DND-41 (cell line): ENCODE results near the gene EGR4.

ENCODE experiments used
- ATAC-seq: fragments of 200-7000 bp; cut with Tn5 transposase; 3 replicates; pipeline ENCODE4 v1.9.1; 2021; ENCODE audit warnings: low read depth; ENCODE audit not compliant: insufficient read depth
- DNase-seq: peaks from one replicate; pipeline ENCODE4 v3.0.0-alpha.2; 2020
- H2AFZ ChIP-seq: 2 replicates; pipeline ENCODE4 v1.6.0; 2012; ENCODE audit warnings: low read depth, low read length
- H3K27ac ChIP-seq: 2 replicates; pipeline ENCODE4 v1.5.1; 2012; ENCODE audit warnings: low read length, inconsistent platforms
- H3K27me3 ChIP-seq: fragments of 200-600 bp; sonication (generic); 2 replicates; pipeline ENCODE4 v1.6.0; 2012; ENCODE audit warnings: low read length, mild to moderate bottlenecking, inconsistent platforms; ENCODE audit not compliant: insufficient read depth, poor library complexity
- H3K36me3 ChIP-seq: 2 replicates; pipeline ENCODE4 v1.5.1; 2012; ENCODE audit warnings: low read length, inconsistent platforms; ENCODE audit not compliant: insufficient read depth
- H3K4me1 ChIP-seq: 2 replicates; pipeline ENCODE4 v1.5.1; 2012; ENCODE audit warnings: mild to moderate bottlenecking, low read length; ENCODE audit not compliant: insufficient read depth
- H3K4me2 ChIP-seq: 2 replicates; pipeline ENCODE4 v1.6.0; 2012; ENCODE audit warnings: mild to moderate bottlenecking, moderate library complexity, low read length, inconsistent platforms; ENCODE audit not compliant: insufficient read depth
- H3K4me3 ChIP-seq, 2 experiments: fragments of 200-600 bp in 1 of 2; shearing (Covaris generic) in 1 of 2; 2 replicates each; pipeline ENCODE4 v1.5.1; 2012 to 2016; ENCODE audit warnings: inconsistent platforms in 2 of 2, low read length in 2 of 2, mild to moderate bottlenecking in 2 of 2, low read depth in 1 of 2, moderate library complexity in 1 of 2
- H3K79me2 ChIP-seq: 2 replicates; pipeline ENCODE4 v1.6.0; 2012; ENCODE audit warnings: low read length, inconsistent platforms; ENCODE audit not compliant: insufficient read depth
- H3K9ac ChIP-seq: 2 replicates; pipeline ENCODE4 v1.6.0; 2012; ENCODE audit warnings: low read depth, mild to moderate bottlenecking, inconsistent platforms, low read length, moderate library complexity
- H3K9me3 ChIP-seq: 2 replicates; pipeline ENCODE4 v1.5.1; 2012; ENCODE audit warnings: low read length, moderate library complexity, mild to moderate bottlenecking, inconsistent platforms; ENCODE audit not compliant: insufficient read depth, severe bottlenecking
- H4K20me1 ChIP-seq: 2 replicates; pipeline ENCODE4 v1.6.0; 2012; ENCODE audit warnings: low read length; ENCODE audit not compliant: insufficient read depth
- EZH2 ChIP-seq: IDR thresholded peaks from 3 replicates; pipeline ENCODE4 v1.6.1; 2012; ENCODE audit warnings: borderline replicate concordance, low read depth, mild to moderate bottlenecking, moderate library complexity, low read length, inconsistent platforms; ENCODE audit not compliant: severe bottlenecking
- TF ChIP-seq, protein P1 (sequence below): IDR thresholded peaks from 2 replicates; pipeline ENCODE4 v1.5.1; 2012; ENCODE audit warnings: borderline replicate concordance, low read length, moderate library complexity, mild to moderate bottlenecking; ENCODE audit not compliant: poor library complexity, severe bottlenecking; ENCODE audit errors: extremely low read depth

Gene EGR4

DNA sequence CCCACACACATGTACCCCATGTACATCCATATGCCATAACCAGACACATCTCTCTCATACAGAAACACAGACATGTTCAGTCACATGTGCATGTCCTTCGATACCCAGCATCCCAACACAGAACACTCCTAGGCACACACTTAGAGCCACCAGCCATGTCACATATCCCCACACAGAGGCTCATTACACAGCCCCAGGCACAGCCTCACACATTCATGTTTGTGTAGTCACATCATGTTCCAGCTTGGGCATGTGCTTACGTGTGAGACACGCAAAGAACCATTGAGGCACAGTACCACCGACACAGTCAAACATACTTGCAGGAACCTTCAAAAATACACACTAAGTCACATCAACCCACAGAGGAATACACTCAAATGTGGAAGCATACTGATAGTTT, 26.3 kb downstream of the EGR4 start:
- H3K9ac ChIP-seq = no peak overlapping the region
- H4K20me1 ChIP-seq = peaks cover 49% of the 10 kb centered on the region
- no peak overlapping the region for H2AFZ ChIP-seq
- H3K9me3 ChIP-seq = no peaks in the 10 kb centered on the region
- TF ChIP-seq EZH2 = no peak
- TF ChIP-seq, protein P1, sequence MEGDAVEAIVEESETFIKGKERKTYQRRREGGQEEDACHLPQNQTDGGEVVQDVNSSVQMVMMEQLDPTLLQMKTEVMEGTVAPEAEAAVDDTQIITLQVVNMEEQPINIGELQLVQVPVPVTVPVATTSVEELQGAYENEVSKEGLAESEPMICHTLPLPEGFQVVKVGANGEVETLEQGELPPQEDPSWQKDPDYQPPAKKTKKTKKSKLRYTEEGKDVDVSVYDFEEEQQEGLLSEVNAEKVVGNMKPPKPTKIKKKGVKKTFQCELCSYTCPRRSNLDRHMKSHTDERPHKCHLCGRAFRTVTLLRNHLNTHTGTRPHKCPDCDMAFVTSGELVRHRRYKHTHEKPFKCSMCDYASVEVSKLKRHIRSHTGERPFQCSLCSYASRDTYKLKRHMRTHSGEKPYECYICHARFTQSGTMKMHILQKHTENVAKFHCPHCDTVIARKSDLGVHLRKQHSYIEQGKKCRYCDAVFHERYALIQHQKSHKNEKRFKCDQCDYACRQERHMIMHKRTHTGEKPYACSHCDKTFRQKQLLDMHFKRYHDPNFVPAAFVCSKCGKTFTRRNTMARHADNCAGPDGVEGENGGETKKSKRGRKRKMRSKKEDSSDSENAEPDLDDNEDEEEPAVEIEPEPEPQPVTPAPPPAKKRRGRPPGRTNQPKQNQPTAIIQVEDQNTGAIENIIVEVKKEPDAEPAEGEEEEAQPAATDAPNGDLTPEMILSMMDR = no peak
- DNase-seq = no peak
- H3K79me2 ChIP-seq = peaks cover 32% of the 10 kb centered on the region
- H3K4me3 ChIP-seq = no peak overlapping the region
- peaks cover 82% of the 10 kb centered on the region for H3K36me3 ChIP-seq
- no peak for ATAC-seq
- no peak overlapping the region for H3K4me2 ChIP-seq
- no peaks in the 10 kb centered on the region for H3K27me3 ChIP-seq
- H3K4me1 ChIP-seq = no peaks in the 10 kb centered on the region
- no peak overlapping the region for H3K27ac ChIP-seq

DNA sequence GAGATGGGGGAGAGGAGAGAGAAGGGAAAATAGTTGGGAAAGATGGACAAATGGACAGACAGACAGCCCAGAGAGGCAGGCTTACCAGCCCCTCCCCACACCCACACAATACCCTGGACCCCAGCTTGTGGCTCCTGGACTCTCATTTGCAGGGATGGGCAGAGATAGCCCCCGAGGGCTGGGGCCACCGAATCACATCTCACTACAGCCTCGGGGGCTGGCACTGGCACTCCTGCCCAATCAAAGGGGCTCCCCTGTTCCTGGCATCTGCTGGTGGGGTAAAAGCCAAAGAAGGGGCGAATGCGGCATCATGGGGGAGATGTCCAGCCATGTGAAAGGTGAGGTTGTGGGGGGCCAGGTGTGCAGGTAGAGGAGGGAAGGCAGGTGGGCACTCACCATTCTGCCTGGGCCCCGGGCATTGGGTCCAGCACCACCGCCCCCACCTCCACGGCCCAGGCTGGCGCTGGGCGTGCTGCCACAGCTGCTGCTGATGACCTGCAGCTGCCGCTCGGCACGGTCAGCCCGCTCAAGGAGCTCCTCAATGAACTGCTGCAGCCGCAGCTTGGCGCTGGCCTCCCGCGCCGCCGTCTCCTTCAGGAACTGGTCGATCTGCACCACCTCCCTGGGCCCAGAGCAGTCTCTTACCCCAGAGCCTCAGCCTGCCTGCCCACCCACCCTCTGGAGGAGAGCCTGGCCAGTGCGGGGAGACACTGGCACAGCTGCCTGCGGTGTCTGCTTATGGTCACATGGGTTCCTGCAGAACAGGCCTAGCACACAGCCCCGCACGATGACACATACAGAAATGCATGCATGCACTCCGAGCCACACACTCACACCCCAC, 27.1 kb downstream of the EGR4 start:
- no peak for DNase-seq
- ATAC-seq = no peak
- Histone ChIP-seq H3K9me3 (no peaks in the 10 kb centered on the region), H3K4me1 (no peaks in the 10 kb centered on the region), H3K4me3 (no peak overlapping the region), H3K36me3 (peaks cover 83% of the 10 kb centered on the region), H3K27ac (no peak overlapping the region), H4K20me1 (peaks cover 48% of the 10 kb centered on the region), H3K79me2 (peaks cover 29% of the 10 kb centered on the region), H2AFZ (no peak overlapping the region), H3K9ac (no peak overlapping the region), H3K27me3 (no peaks in the 10 kb centered on the region), H3K4me2 (no peak overlapping the region)
- TF ChIP-seq EZH2 = no peak
- TF ChIP-seq, protein P1 = no peak

DNA sequence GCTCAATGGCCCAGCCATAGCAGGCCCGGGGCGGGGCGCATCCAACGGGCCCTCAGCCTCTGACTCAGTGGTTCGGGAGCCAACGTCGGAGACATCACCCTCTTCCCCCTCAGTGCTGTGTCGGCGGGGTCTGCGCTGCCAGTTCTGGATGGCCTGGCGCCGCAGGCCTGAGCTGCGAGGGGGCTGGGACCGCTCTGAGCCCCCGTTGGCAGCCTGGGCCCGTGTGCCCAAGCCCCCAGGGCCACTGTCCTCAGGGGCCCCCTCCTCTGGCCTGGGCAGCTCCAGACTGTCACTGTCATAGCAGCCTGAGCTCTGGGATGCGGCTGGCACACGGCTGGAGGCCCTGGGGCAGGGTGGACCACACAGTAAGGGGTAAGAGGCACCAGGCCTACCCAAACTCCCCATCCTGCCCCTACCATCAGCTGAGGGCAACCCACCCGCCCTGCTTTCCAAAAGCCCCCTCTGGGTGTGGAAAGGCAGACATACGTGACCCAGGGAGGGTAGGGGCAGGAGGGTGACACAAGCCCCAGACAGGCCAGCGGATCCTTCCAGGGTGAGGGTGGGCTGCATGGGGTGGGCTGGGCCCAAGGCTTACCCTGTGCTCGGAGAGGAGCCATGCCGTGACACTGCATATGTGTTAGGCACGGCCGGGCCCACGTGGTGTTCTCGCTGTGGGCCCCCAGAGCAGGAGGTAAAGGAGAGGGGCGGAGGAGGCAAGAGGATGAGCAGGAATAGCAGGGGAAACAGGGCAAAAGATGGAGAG, 27.9 kb downstream of the EGR4 start:
- Histone ChIP-seq H4K20me1 (peaks cover 41% of the 10 kb centered on the region), H2AFZ (no peak overlapping the region), H3K9ac (no peak overlapping the region), H3K27me3 (no peaks in the 10 kb centered on the region), H3K9me3 (no peaks in the 10 kb centered on the region), H3K4me3 (no peak overlapping the region), H3K27ac (no peak overlapping the region), H3K4me1 (no peaks in the 10 kb centered on the region), H3K36me3 (peaks cover 81% of the 10 kb centered on the region), H3K4me2 (no peak overlapping the region), H3K79me2 (peaks cover 21% of the 10 kb centered on the region)
- ATAC-seq = no peak
- no peak for DNase-seq
- TF ChIP-seq, protein P1 = no peak
- no peak for TF ChIP-seq EZH2
